GM12801 (cell line): ENCODE data around the gene PDPR.

Experiments used
- TF ChIP-seq, protein P1 (sequence below): IDR thresholded peaks from one replicate; pipeline ENCODE4 v1.5.1; 2011; ENCODE audit warnings: control low read depth; ENCODE audit not compliant: insufficient read length; ENCODE audit errors: extremely low read depth

Gene PDPR

DNA sequence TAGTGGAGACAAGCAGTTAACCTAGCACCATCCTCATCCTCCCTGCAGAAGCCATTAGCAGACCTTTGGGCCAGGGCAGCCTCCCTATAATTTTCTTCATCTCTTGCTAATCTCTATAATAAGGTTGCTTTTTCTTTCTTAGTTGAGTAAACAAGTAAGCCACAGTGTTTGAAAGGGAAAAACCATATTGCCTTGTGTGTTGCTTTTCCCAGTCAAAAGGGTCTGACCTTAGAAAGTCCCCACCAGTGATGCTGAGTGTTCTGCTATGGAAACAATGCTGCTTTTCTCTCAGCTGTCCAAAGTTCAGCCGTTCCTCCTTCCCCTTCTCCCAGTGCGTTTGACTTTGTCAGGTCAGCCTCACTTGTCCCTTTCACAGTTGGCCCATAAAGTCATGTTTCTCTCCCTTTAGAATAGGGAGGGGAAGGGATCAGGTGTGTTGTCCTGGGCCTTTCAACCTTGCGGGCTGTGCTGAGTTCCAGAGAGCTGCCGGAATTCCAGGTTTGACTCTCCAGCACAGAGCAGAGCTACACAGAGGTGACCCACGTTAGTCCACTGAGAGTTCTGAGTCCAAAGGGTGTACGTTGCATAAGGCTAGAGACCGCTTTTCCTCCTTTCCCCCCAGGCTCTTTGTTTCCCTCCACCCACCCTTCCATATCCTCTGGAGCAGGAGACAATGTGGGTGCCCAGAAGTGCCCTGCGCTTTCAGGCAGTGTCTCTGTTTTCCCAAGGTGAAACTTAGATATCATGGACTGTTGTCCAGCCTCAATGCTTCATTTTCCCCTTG lies 43.5 kb downstream of the PDPR start:
- TF ChIP-seq, protein P1, sequence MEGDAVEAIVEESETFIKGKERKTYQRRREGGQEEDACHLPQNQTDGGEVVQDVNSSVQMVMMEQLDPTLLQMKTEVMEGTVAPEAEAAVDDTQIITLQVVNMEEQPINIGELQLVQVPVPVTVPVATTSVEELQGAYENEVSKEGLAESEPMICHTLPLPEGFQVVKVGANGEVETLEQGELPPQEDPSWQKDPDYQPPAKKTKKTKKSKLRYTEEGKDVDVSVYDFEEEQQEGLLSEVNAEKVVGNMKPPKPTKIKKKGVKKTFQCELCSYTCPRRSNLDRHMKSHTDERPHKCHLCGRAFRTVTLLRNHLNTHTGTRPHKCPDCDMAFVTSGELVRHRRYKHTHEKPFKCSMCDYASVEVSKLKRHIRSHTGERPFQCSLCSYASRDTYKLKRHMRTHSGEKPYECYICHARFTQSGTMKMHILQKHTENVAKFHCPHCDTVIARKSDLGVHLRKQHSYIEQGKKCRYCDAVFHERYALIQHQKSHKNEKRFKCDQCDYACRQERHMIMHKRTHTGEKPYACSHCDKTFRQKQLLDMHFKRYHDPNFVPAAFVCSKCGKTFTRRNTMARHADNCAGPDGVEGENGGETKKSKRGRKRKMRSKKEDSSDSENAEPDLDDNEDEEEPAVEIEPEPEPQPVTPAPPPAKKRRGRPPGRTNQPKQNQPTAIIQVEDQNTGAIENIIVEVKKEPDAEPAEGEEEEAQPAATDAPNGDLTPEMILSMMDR, result no peak

DNA sequence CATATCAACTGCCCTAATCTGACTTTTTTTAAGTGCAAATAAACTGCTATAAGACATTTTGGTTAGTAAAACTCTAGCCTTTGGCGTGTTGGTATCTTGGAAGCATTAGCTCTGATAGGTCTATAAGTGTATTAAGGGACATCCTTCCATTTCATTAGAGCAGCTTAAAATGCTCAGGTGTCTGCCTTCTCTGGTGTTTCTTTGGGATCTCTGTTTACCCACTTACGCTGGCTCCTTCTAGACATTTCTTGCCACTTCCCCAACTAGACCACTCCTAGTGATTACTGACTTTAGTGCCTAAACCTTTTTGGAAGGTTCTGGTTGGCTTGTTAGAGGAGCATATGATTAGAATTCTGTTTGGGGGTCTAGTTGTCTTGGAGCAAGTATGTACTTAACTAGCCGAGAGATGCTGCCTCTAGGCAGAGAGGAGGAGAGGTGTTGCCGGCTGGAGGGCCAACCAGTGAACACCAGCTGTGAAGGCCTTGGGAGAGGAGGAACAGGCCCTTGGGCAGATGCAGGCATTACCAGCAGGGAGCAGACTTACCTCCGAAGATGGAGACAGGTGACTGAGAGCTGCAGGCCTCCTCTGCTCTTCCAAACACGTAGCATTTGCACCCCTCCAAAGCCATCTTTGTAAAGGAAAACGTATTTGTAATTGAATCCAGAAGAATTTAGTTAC lies 44.3 kb downstream of the PDPR start:
- TF ChIP-seq, protein P1, result no peak

DNA sequence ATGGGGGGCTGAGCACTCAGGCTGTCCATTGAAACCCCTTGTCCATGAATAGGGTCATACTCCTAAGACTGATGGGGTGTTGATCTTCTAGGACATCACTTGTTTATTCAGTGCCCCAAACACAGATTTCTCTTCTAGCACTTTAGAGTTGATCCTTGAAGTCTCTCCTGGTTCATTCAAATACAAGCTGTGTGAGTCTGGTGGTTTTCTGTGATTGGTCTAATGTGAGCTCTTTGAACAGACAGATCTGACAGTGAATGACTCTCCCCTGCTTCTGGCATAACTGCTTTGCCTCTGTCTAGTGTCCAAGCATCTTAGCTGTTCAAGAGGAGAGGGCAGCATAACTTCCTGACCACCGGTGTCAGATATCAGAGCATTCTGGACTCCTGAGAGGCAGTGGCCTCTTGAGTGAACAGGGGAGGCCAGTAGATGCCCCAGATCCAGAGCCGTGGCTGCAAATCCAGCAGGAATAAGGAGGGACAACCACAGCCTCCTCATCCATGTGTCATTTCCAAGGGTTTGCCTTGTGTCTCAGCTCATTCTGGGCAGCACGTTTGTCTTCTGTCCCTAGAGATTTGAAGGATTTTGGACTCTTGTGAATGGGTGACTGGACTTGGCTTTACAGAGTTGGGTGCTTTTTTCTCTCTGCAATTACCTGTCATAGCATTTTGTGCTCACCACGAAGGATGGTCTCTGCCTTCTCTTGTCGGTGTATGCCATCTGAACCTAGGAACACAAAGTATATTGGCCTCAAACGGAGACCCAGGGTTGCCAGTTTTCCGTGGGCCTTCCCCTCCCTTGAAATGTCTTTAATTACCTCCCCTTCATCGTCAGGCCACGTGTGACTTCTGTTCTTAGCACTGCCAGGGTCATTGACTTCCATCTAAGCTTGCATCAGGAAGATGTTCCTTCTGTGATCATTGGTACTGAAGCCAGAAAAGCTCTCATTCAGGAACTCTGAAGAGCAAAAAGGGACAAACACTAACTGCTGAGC lies 45.5 kb downstream of the PDPR start:
- TF ChIP-seq, protein P1, result no peak

DNA sequence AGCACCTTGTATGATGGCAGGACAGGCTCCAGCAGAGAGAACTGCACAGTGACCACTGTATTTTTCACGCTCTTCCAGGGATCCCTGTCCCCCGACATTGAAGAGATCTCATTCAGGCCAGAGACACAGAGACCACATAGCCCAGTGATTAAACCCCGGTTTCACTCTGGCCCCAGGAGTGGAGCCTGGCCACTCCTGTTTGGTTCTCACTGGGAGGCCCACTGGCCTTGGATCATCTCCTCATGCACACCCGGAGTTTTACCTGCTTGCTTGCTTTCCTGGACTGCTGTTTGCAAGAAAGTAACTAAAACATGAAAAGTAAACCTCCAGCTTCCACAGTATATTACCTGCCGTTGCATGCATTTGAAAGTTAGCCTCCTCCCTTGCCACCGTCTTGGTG lies 46.3 kb downstream of the PDPR start:
- TF ChIP-seq, protein P1, result no peak

DNA sequence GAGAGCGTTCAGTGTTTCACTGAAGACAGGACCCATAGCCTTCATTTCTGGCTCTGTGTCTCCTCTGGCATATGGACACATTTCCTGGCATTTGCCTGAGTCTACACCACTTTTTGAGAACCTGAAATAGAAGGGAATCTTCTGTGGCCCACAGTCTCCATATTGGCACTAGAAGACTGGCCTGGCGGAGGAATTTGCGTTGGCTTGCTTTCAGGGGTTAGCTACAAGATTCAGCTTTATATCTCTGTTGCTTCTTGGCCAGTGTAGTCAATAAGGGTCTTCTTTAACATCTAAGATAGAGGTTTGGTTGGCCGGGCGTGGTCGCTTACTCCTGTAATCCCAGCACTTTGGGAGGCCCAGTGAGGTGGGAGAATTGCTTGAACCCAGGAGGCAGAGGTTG lies 46.7 kb downstream of the PDPR start:
- TF ChIP-seq, protein P1, result no peak

DNA sequence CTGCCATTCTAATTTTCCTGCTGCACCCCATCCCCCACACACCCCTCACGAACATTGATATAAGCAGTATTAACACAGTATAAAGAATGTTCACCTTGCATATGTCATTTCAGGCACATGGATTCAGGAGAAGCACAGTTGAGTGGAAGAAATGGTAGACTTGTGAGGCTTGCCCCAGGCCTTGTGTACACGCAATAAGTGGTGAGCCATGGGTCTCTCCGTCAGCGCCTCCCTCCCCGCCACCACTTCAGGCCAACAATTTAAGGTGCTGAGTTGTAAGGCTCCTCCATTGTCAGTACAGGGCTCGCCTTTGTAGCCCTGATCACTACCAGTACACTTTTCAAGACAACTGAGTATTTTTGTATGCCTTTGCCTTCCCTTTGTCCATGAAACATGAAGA lies 47.2 kb downstream of the PDPR start:
- TF ChIP-seq, protein P1, result no peak

DNA sequence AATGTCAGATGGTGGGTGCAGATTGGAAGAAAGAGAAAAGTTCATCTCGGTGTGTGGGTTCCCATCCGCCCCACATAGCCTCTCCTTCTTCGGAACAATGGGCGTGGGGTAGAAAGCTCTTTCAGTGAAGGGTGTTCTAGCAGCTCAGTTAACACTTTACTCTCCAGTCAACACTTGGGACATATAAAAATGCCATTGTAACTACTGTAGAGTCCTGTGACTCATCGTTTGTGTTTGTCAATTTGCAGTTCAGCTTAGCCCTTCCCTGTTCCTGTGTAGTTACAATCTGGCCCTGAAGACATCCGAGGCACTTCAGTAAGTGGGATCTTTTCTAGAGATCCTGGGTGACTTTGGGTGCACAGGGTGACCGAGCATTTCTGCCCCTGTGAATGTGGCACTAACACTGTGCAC lies 47.9 kb downstream of the PDPR start:
- TF ChIP-seq, protein P1, result no peak
